Measurements from ENCODE around the gene PERM1. TPM values are rescaled to one million over a fixed set of nuclear protein-coding genes. Genes with fewer than 3 reads are reported as not detected.

Gene PERM1
- total and polyA plus RNA-seq, 9 of the 15 experiments (the other 6 are each of a cell fraction or from before 2014, with no cell fraction given) = not detected

DNA sequence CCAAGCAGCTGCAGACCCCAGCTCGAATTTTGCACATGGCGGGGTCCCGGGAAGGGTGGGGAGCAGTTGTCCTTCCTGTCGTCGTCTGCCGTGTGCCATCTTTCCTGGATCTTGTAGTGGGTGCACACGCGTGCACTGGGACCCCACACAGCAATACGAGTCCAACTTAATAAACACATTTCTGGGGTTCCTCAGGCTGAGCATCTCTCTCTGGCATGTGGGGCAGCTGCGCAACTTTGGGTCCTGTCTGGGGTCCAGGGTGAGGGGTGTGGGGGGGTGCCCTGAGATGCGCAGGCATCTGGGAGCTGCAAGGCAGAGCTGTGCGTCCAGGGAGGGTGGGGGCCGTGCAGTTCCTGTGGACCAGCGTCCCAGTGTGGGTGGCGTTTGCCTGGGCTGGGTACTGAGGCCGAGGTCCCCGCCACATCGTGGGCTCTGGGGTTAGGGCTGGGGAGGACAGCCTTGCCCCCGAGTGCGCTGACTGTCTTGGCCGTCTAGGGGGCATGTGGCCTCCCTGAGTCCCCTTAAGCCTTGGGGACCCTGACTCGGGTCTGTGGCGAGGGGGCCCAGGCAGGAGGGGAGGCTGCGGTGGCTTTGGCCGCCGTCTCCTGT lies 16.3 kb downstream of the PERM1 start (continued):
- TF ChIP-seq, protein P1, sequence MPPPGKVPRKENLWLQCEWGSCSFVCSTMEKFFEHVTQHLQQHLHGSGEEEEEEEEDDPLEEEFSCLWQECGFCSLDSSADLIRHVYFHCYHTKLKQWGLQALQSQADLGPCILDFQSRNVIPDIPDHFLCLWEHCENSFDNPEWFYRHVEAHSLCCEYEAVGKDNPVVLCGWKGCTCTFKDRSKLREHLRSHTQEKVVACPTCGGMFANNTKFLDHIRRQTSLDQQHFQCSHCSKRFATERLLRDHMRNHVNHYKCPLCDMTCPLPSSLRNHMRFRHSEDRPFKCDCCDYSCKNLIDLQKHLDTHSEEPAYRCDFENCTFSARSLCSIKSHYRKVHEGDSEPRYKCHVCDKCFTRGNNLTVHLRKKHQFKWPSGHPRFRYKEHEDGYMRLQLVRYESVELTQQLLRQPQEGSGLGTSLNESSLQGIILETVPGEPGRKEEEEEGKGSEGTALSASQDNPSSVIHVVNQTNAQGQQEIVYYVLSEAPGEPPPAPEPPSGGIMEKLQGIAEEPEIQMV (tag; conservative IDR thresholded peaks at IDR 0.05; ENCODE audit: low read depth) = no peak
- TF ChIP-seq, protein P2, sequence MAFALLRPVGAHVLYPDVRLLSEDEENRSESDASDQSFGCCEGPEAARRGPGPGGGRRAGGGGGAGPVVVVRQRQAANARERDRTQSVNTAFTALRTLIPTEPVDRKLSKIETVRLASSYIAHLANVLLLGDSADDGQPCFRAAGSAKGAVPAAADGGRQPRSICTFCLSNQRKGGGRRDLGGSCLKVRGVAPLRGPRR (CRISPR knock-in tag; IDR thresholded peaks at IDR 0.05) = no peak
- no peak for TF ChIP-seq ZZZ3 (IDR thresholded peaks at IDR 0.05)
- 0 out of 2 replicates have a peak, but pooled peaks have one; percentile 22 for TF ChIP-seq ARID4B (CRISPR knock-in tag; IDR thresholded peaks at IDR 0.05)
- TF ChIP-seq EHMT2 (IDR thresholded peaks at IDR 0.05) = no peak
- TF ChIP-seq THRAP3 (IDR thresholded peaks at IDR 0.05; ENCODE audit: borderline replicate concordance) = no peak
- no peak for TF ChIP-seq RBM22 (IDR thresholded peaks at IDR 0.05; ENCODE audit: low read depth, low read length, poor library complexity, severe bottlenecking)
- no peak for TF ChIP-seq TEAD4 (IDR thresholded peaks at IDR 0.05; ENCODE audit: low read length)
- TF ChIP-seq TEAD4 (CRISPR knock-in tag; IDR thresholded peaks at IDR 0.05; ENCODE audit: borderline replicate concordance) = no peak
- 0 out of 2 replicates have a peak, but pooled peaks have one; percentile 21 for TF ChIP-seq SUPT5H (IDR thresholded peaks at IDR 0.05)
- no peak for TF ChIP-seq GTF2F1 (IDR thresholded peaks at IDR 0.05; ENCODE audit: low read depth, low read length)
- TF ChIP-seq ZNF407 (IDR thresholded peaks at IDR 0.05; ENCODE audit: low read depth) = no peak
- no peak for TF ChIP-seq NFIC (IDR thresholded peaks at IDR 0.05)

Data from K562 (cell line).